Heart left ventricle (tissue), 13 donors: ENCODE results near the gene TAS1R3.

Experiments used
- POLR2A ChIP-seq, 2 donors: fragments of 450-650 bp; IDR thresholded peaks; one replicate each; pipeline ENCODE4 v1.6.1; 2017; ENCODE audit warnings: antibody characterized with exemption in 2 of 2, mild to moderate bottlenecking in 2 of 2, moderate library complexity in 2 of 2
- TF ChIP-seq, protein P1 (sequence below), 12 donors: fragments of 200-600 bp; sonication (generic) in 4 of 12; IDR thresholded peaks; one replicate each; pipeline versions ENCODE4 v1.5.0 to v1.8.0; 2018 to 2022; ENCODE audit warnings: antibody characterized with exemption in 12 of 12, mild to moderate bottlenecking in 5 of 12
- donor health status: ischemic (EF 13 %, LVEDD 7.1; RV severe dilation, severe dysfunction).
- donor health status: DM: no; HTN: yes; CAD: no.
- donor health status: DM: no; HTN: no; CAD: no.
- donor health status: ischemic (EF 25% LVEDD 6.9; RV normal size, moderate dysfunction).
- donor health status: ischemic (EF 25% LVEDD 5.7; RV mildly dilated, moderate dysfunction).
- donor health status: ischemic (EF 35%, LVEDD 5.7; RV mildly dilated, moderate dysfunction).
- donor health status: nonischemic (EF 11% LVEDD 7.7; RV severe dilation, severe dysfunction).
- donor health status: DM: yes; HTN: yes; CAD: no.
- donor health status: PGD.
- donor health status: ischemic (EF 29% LVEDD 5.4; RV normal size, mild dysfunction).
- donor health status: nonischemic (EF 23%, LVEDD 6.1; RV moderate dilation, normal function).

GRCh38 chr1:1314237-1314586 lies 16.9 kb upstream of the TAS1R3 start:
- no peak for TF ChIP-seq POLR2A (IDR thresholded peaks at IDR 0.05)
- TF ChIP-seq, protein P1, sequence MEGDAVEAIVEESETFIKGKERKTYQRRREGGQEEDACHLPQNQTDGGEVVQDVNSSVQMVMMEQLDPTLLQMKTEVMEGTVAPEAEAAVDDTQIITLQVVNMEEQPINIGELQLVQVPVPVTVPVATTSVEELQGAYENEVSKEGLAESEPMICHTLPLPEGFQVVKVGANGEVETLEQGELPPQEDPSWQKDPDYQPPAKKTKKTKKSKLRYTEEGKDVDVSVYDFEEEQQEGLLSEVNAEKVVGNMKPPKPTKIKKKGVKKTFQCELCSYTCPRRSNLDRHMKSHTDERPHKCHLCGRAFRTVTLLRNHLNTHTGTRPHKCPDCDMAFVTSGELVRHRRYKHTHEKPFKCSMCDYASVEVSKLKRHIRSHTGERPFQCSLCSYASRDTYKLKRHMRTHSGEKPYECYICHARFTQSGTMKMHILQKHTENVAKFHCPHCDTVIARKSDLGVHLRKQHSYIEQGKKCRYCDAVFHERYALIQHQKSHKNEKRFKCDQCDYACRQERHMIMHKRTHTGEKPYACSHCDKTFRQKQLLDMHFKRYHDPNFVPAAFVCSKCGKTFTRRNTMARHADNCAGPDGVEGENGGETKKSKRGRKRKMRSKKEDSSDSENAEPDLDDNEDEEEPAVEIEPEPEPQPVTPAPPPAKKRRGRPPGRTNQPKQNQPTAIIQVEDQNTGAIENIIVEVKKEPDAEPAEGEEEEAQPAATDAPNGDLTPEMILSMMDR (IDR thresholded peaks at IDR 0.05): no peak
